Measurements from ENCODE around the gene C12orf57.

DNA sequence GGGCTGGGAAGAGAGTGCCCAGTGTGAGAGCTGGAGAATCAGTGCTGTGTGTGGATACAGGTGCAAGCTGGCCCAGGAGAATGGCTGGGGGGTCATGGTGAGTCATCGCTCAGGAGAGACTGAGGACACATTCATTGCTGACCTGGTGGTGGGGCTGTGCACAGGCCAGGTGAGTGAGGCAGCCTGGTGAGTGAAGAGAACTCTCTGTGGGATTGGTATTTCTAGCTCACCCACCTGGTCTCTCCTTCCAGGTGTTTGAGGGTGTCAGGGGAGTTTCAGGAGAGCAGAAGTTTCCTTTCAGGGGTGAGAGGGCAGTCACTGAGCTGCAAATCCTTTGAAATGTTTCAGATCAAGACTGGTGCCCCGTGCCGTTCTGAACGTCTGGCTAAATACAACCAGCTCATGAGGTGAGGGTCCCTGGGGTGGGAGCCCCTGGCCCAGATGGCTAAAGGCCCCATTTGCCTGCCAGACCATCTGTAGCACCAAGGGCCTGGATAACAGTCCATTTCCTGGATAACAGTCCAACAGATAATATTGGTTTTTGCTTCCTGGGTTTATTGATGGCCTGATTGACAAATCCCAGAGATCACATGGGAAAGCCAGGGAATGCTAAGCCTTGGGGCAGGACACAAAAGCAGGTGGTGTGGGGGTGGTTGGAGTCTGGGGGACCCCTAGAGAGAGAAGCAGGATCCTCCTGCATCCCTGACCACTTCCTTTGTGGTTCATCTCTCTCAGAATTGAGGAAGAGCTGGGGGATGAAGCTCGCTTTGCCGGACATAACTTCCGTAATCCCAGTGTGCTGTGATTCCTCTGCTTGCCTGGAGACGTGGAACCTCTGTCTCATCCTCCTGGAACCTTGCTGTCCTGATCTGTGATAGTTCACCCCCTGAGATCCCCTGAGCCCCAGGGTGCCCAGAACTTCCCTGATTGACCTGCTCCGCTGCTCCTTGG, 21.6 kb upstream of the C12orf57 start:
- TF ChIP-seq CTCF (conservative IDR thresholded peaks at IDR 0.05; ENCODE audit: low read depth in 2 of 2), result no peak
- TF ChIP-seq, protein P1, sequence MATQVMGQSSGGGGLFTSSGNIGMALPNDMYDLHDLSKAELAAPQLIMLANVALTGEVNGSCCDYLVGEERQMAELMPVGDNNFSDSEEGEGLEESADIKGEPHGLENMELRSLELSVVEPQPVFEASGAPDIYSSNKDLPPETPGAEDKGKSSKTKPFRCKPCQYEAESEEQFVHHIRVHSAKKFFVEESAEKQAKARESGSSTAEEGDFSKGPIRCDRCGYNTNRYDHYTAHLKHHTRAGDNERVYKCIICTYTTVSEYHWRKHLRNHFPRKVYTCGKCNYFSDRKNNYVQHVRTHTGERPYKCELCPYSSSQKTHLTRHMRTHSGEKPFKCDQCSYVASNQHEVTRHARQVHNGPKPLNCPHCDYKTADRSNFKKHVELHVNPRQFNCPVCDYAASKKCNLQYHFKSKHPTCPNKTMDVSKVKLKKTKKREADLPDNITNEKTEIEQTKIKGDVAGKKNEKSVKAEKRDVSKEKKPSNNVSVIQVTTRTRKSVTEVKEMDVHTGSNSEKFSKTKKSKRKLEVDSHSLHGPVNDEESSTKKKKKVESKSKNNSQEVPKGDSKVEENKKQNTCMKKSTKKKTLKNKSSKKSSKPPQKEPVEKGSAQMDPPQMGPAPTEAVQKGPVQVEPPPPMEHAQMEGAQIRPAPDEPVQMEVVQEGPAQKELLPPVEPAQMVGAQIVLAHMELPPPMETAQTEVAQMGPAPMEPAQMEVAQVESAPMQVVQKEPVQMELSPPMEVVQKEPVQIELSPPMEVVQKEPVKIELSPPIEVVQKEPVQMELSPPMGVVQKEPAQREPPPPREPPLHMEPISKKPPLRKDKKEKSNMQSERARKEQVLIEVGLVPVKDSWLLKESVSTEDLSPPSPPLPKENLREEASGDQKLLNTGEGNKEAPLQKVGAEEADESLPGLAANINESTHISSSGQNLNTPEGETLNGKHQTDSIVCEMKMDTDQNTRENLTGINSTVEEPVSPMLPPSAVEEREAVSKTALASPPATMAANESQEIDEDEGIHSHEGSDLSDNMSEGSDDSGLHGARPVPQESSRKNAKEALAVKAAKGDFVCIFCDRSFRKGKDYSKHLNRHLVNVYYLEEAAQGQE (IDR thresholded peaks at IDR 0.05; ENCODE audit: unreplicated experiment), result no peak
- no peak for TF ChIP-seq EZH2 (IDR thresholded peaks at IDR 0.05; ENCODE audit: low read depth, unreplicated experiment)
- no peak for TF ChIP-seq POLR2AphosphoS5 (IDR thresholded peaks at IDR 0.05; ENCODE audit: low read depth)
